NCI-H128 (cell line): ENCODE results near the gene PCGF3.
"Not testable (repeated sequence)": the region's sequence is repeated elsewhere in the genome, so short reads cannot be mapped to it uniquely, and the experiment has no call there.

ENCODE experiments used
- DNase-seq: peaks from one replicate; lab custom pipeline; 2025; ENCODE audit not compliant: unreplicated experiment; lab: John Stamatoyannopoulos, UW

PCGF3 gene

GRCh38 chr4:762211-763190, 56.9 kb downstream of the PCGF3 start:
- DNase-seq: no peak

- DNase-seq: no peak
Measured at GRCh38 chr4:763191-763810, 57.7 kb downstream of the PCGF3 start.

GRCh38 chr4:763922-764321, 58.3 kb downstream of the PCGF3 start:
- DNase-seq: no peak

- no peak for DNase-seq
Measured at GRCh38 chr4:764405-765169, 59.0 kb downstream of the PCGF3 start.

- DNase-seq: no peak
Measured at GRCh38 chr4:766152-766515, 60.5 kb downstream of the PCGF3 start.

- no peak for DNase-seq
Measured at GRCh38 chr4:766559-767283, 61.1 kb downstream of the PCGF3 start.

GRCh38 chr4:768076-768475, 62.4 kb downstream of the PCGF3 start:
- DNase-seq: no peak

GRCh38 chr4:768995-769394, 63.4 kb downstream of the PCGF3 start:
- no peak for DNase-seq

GRCh38 chr4:769511-769910, 63.9 kb downstream of the PCGF3 start:
- no peak for DNase-seq

- no peak for DNase-seq
Measured at GRCh38 chr4:770022-770421, 64.4 kb downstream of the PCGF3 start.

GRCh38 chr4:771464-771863, 65.8 kb downstream of the PCGF3 start:
- no peak for DNase-seq

GRCh38 chr4:772118-772517, 66.5 kb downstream of the PCGF3 start:
- no peak for DNase-seq

GRCh38 chr4:772776-773175, 67.1 kb downstream of the PCGF3 start:
- no peak for DNase-seq

GRCh38 chr4:773214-773613, 67.6 kb downstream of the PCGF3 start:
- no peak for DNase-seq

- not testable (repeated sequence) for DNase-seq
Measured at GRCh38 chr4:774419-775092, 68.9 kb downstream of the PCGF3 start.

GRCh38 chr4:775485-775884, 69.9 kb downstream of the PCGF3 start:
- DNase-seq: not testable (repeated sequence)

- no peak for DNase-seq
Measured at GRCh38 chr4:776743-777441, 71.3 kb downstream of the PCGF3 start.

GRCh38 chr4:777520-778262, 72.1 kb downstream of the PCGF3 start:
- DNase-seq: no peak

- no peak for DNase-seq
Measured at GRCh38 chr4:779555-779954, 73.9 kb downstream of the PCGF3 start.
